Measurements from ENCODE around the gene SCUBE3.

The SCUBE3 gene

DNA sequence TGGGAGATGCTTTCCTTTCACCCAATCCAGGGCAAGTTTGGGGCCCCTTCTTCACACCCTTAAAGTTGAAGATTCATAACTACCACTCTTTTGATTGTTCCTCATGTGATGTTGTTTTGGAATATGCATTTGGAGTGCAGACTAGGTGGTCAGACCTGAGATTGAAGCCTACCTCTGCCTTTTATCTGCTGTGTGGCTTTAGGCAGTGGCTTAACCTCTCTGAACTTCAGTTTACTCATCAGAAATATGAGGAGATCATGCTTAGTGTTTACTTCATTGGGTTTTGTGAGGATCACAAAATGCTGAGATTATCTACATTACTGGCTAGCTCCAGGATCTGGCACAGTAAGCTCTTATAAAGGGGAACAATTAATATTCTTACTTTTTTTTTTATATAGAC lies 46.3 kb upstream of the SCUBE3 start:
- no peak overlapping the region for H2AFZ ChIP-seq (ENCODE audit: low read length)
- no peak overlapping the region for H3K4me3 ChIP-seq (ENCODE audit: low read length, poor library complexity, severe bottlenecking)
- H3K36me3 ChIP-seq (ENCODE audit: insufficient read depth, low read length), result no peaks in the 10 kb centered on the region
- no peaks in the 10 kb centered on the region for H4K20me1 ChIP-seq (ENCODE audit: insufficient read depth, low read length, poor library complexity, severe bottlenecking)
- no peaks in the 10 kb centered on the region for H3K27me3 ChIP-seq (ENCODE audit: insufficient read depth, low read length, poor library complexity, severe bottlenecking)
- no peaks in the 10 kb centered on the region for H3K4me1 ChIP-seq (ENCODE audit: insufficient read depth, low read length, poor library complexity, severe bottlenecking)
- TF ChIP-seq, protein P1, sequence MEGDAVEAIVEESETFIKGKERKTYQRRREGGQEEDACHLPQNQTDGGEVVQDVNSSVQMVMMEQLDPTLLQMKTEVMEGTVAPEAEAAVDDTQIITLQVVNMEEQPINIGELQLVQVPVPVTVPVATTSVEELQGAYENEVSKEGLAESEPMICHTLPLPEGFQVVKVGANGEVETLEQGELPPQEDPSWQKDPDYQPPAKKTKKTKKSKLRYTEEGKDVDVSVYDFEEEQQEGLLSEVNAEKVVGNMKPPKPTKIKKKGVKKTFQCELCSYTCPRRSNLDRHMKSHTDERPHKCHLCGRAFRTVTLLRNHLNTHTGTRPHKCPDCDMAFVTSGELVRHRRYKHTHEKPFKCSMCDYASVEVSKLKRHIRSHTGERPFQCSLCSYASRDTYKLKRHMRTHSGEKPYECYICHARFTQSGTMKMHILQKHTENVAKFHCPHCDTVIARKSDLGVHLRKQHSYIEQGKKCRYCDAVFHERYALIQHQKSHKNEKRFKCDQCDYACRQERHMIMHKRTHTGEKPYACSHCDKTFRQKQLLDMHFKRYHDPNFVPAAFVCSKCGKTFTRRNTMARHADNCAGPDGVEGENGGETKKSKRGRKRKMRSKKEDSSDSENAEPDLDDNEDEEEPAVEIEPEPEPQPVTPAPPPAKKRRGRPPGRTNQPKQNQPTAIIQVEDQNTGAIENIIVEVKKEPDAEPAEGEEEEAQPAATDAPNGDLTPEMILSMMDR (conservative IDR thresholded peaks at IDR 0.05; ENCODE audit: low read length), result no peak
- no peak for TF ChIP-seq EZH2phosphoT487 (IDR thresholded peaks at IDR 0.05; ENCODE audit: borderline replicate concordance)
- no peak overlapping the region for H3K4me2 ChIP-seq (ENCODE audit: low read depth, low read length, poor library complexity, severe bottlenecking)
- H3K79me2 ChIP-seq (ENCODE audit: insufficient read depth, low read length), result no peaks in the 10 kb centered on the region
- no peaks in the 10 kb centered on the region for H3F3A ChIP-seq (ENCODE audit: low read depth)
- no peak overlapping the region for H3K9ac ChIP-seq (ENCODE audit: low read depth, low read length, poor library complexity, severe bottlenecking)
- no peaks in the 10 kb centered on the region for H3K9me3 ChIP-seq (ENCODE audit: insufficient read depth, low read depth, low read length)
- no peaks in the 10 kb centered on the region for H3K9me2 ChIP-seq (replicated peaks; ENCODE audit: low read depth, low read length)

- Histone ChIP-seq H3K4me1 (ENCODE audit: insufficient read depth, low read length, poor library complexity, severe bottlenecking) (no peaks in the 10 kb centered on the region), H3K9me3 (ENCODE audit: insufficient read depth, low read depth, low read length) (no peaks in the 10 kb centered on the region), H3K9me2 (replicated peaks; ENCODE audit: low read depth, low read length) (no peaks in the 10 kb centered on the region), H3F3A (ENCODE audit: low read depth) (no peaks in the 10 kb centered on the region), H3K36me3 (ENCODE audit: insufficient read depth, low read length) (no peaks in the 10 kb centered on the region), H3K4me2 (ENCODE audit: low read depth, low read length, poor library complexity, severe bottlenecking) (no peak overlapping the region), H3K9ac (ENCODE audit: low read depth, low read length, poor library complexity, severe bottlenecking) (no peak overlapping the region), H3K27me3 (ENCODE audit: insufficient read depth, low read length, poor library complexity, severe bottlenecking) (no peaks in the 10 kb centered on the region), H4K20me1 (ENCODE audit: insufficient read depth, low read length, poor library complexity, severe bottlenecking) (no peaks in the 10 kb centered on the region), H2AFZ (ENCODE audit: low read length) (no peak overlapping the region), H3K4me3 (ENCODE audit: low read length, poor library complexity, severe bottlenecking) (no peak overlapping the region), H3K79me2 (ENCODE audit: insufficient read depth, low read length) (no peaks in the 10 kb centered on the region)
- no peak for TF ChIP-seq EZH2phosphoT487 (IDR thresholded peaks at IDR 0.05; ENCODE audit: borderline replicate concordance)
- TF ChIP-seq, protein P1 (conservative IDR thresholded peaks at IDR 0.05; ENCODE audit: low read length), result no peak
Observed at GRCh38 chr6:35168461-35168861, 45.3 kb upstream of the SCUBE3 start.

DNA sequence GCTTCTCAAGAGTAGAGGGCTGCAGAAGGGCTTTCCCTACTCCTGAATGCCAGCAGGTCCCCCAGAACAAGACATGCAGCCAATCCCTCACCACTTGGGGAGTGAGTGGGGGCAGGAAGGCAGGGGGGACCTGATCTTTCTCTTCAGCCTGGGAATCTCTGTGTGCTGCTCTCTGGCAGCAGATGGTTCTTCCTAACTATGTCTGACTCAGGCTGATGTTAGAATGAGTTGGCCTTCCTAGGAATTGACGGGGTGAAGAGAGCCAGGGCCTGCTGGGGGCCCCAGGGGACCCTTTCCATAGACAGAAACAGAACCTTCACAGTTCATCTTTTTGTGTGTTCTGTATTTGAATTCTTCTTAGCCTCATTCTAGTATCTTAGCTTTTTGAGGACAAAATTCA lies 43.6 kb upstream of the SCUBE3 start:
- TF ChIP-seq EZH2phosphoT487 (IDR thresholded peaks at IDR 0.05; ENCODE audit: borderline replicate concordance), result no peak
- TF ChIP-seq, protein P1 (conservative IDR thresholded peaks at IDR 0.05; ENCODE audit: low read length), result no peak
- no peaks in the 10 kb centered on the region for H3K36me3 ChIP-seq (ENCODE audit: insufficient read depth, low read length)
- no peaks in the 10 kb centered on the region for H3K27me3 ChIP-seq (ENCODE audit: insufficient read depth, low read length, poor library complexity, severe bottlenecking)
- H3F3A ChIP-seq (ENCODE audit: low read depth), result no peaks in the 10 kb centered on the region
- H4K20me1 ChIP-seq (ENCODE audit: insufficient read depth, low read length, poor library complexity, severe bottlenecking), result no peaks in the 10 kb centered on the region
- H3K9ac ChIP-seq (ENCODE audit: low read depth, low read length, poor library complexity, severe bottlenecking), result no peak overlapping the region
- no peak overlapping the region for H3K4me2 ChIP-seq (ENCODE audit: low read depth, low read length, poor library complexity, severe bottlenecking)
- H3K9me2 ChIP-seq (replicated peaks; ENCODE audit: low read depth, low read length), result no peaks in the 10 kb centered on the region
- no peak overlapping the region for H3K4me3 ChIP-seq (ENCODE audit: low read length, poor library complexity, severe bottlenecking)
- no peaks in the 10 kb centered on the region for H3K79me2 ChIP-seq (ENCODE audit: insufficient read depth, low read length)
- H3K9me3 ChIP-seq (ENCODE audit: insufficient read depth, low read depth, low read length), result no peaks in the 10 kb centered on the region
- no peak overlapping the region for H2AFZ ChIP-seq (ENCODE audit: low read length)
- H3K4me1 ChIP-seq (ENCODE audit: insufficient read depth, low read length, poor library complexity, severe bottlenecking), result no peaks in the 10 kb centered on the region
